Adrenal gland (tissue), 12 donors: ENCODE measurements around the gene MPC1L. TPM values are rescaled to one million over a fixed set of nuclear protein-coding genes. Genes with fewer than 3 reads are reported as not detected.
A peak's percentile ranks its signal among the peaks of the same experiment; 100 is the strongest.

Source experiments
- DNase-seq, 7 donors: peaks; one replicate each; pipeline ENCODE4 v3.0.0-alpha.2; 2019 to 2020
- H3K27ac ChIP-seq, 5 donors: fragments of 200-600 bp; sonication (generic) in 4 of 5; 1 replicate in 3 of 5; 2 replicates in 2 of 5; pipeline versions ENCODE4 v1.5.1 to v1.8.0; 2016 to 2020; ENCODE audit warnings: mild to moderate bottlenecking in 1 of 5
- H3K27me3 ChIP-seq: fragments of 200-600 bp; 2 replicates; pipeline ENCODE4 v1.8.0; 2021
- H3K36me3 ChIP-seq, 2 donors: fragments of 200-600 bp; replicated peaks in 1 of 2; 1 replicate in 1 of 2; 2 replicates in 1 of 2; pipeline versions ENCODE4 v1.5.1 to v1.8.0; 2018 to 2022
- H3K4me1 ChIP-seq, 2 donors: fragments of 200-600 bp; replicated peaks in 1 of 2; 1 replicate in 1 of 2; 2 replicates in 1 of 2; pipeline versions ENCODE4 v1.5.1 to v1.8.0; 2018 to 2021
- H3K4me3 ChIP-seq, 4 donors: fragments of 200-600 bp; sonication (generic) in 3 of 4; one replicate each; pipeline ENCODE4 v1.5.1; 2016 to 2018
- H3K9me3 ChIP-seq, 3 donors: fragments of 200-600 bp; sonication (generic) in 1 of 3; replicated peaks in 1 of 3; 1 replicate in 2 of 3; 2 replicates in 1 of 3; pipeline versions ENCODE4 v1.5.1 to v1.8.0; 2016 to 2021
- CTCF ChIP-seq, 6 experiments: fragments of 450-650 bp in 4 of 6; fragments of 200-600 bp in 2 of 6; sonication (generic) in 1 of 6; IDR thresholded peaks; 1 replicate in 5 of 6; 2 replicates in 1 of 6; pipeline versions ENCODE4 v1.5.1 to v1.8.0; 2016 to 2021; ENCODE audit warnings: antibody characterized with exemption in 6 of 6, mild to moderate bottlenecking in 2 of 6, moderate library complexity in 1 of 6
- POLR2A ChIP-seq, 2 donors: fragments of 450-650 bp; IDR thresholded peaks; one replicate each; pipeline ENCODE4 v1.6.1; 2017; ENCODE audit warnings: antibody characterized with exemption in 2 of 2, mild to moderate bottlenecking in 2 of 2, moderate library complexity in 1 of 2
- WGBS, 4 donors: extraction: QIAGEN DNeasy Blood & Tissue Kit in 2 of 4; methylation state at CpG; one replicate each; pipeline versions ENCODE4 v1.1.5 to v1.1.7; 2013 to 2017; 5-methylcytosine and 5-hydroxymethylcytosine counted together
- intact Hi-C, 2 donors: fragments of 100-400 bp; cut with DNase I; formaldehyde crosslinking; loops; one replicate each; pipeline versions ENCODE4 v1.14.1 to v1.15.0; 2022 to 2023
- polyA plus RNA-seq, 3 donors: library from polyadenylated mRNA; stranded (reverse); fragments of 200-250 nt in 2 of 3; fragments of 350-450 nt in 1 of 3; fragmentation: Illumina TruSeq in 1 of 3; extraction: RNeasy Lipid Tissue Mini Kit (QIAGEN cat#74804) in 1 of 3; gene quantifications; one replicate each; pipeline ENCODE4 v1.2.3, GENCODE V29; 2013 to 2014
- total RNA-seq, 9 donors: library from RNA; depleted of rRNA in 4 of 9; stranded (reverse); fragments of >200 nt in 4 of 9; fragments of 120-200 nt in 1 of 9; fragmentation: NEBNext Ultra II Directional in 1 of 9; extraction: Animal tissue kit (Norgen Biotek cat#: 25700) in 1 of 9; gene quantifications; one replicate each; pipeline versions ENCODE4 v1.1.0 to v1.2.4, GENCODE V29; 2013 to 2023
- donor health status: healthy with polysubstance abuse.
- donor health status: Bipolar disorder and iron deficiency.
- donor health status: DM: yes; HTN: yes; CAD: no.
- donor health status: DM: no; HTN: no; CAD: no.
- donor health status: DM: no; HTN: no; CAD: no.
- donor health status: DM: yes; HTN: yes; CAD: no.

MPC1L gene
- total and polyA plus RNA-seq, 12 donors, result not detected

GRCh38 chrX:40578039-40578695 is 45.1 kb upstream of the MPC1L start:
- H3K4me1 ChIP-seq, result peaks cover 0 to 8% of the 10 kb centered on the region in 2 donors
- H3K4me3 ChIP-seq, result no peak overlapping the region
- TF ChIP-seq CTCF (IDR thresholded peaks at IDR 0.05) (no peak), POLR2A (IDR thresholded peaks at IDR 0.05) (no peak)
- WGBS, 4 donors, result 44 to 63% (median 56%) methylated on average over 2 to 7 of the region's 7 CpGs
- no peak for DNase-seq
- no peaks in the 10 kb centered on the region for H3K9me3 ChIP-seq
- peaks cover 5% of the 10 kb centered on the region for H3K27me3 ChIP-seq
- H3K36me3 ChIP-seq, result no peaks in the 10 kb centered on the region
- intact Hi-C loops, result no loop called here
- peak overlapping the region in 2 of 5 donors; percentile 31 to 38 for H3K27ac ChIP-seq

GRCh38 chrX:40579141-40579540 is 44.1 kb upstream of the MPC1L start:
- no peak for TF ChIP-seq CTCF (IDR thresholded peaks at IDR 0.05)
- TF ChIP-seq POLR2A (IDR thresholded peaks at IDR 0.05), result no peak
- H3K4me1 ChIP-seq, result peaks cover 0 to 8% of the 10 kb centered on the region in 2 donors
- no peak for DNase-seq
- peaks cover 9% of the 10 kb centered on the region for H3K27me3 ChIP-seq
- intact Hi-C loops, result no loop called here
- H3K9me3 ChIP-seq, result no peaks in the 10 kb centered on the region
- peak overlapping the region in 2 of 5 donors; percentile 31 to 89 for H3K27ac ChIP-seq
- H3K36me3 ChIP-seq, result no peaks in the 10 kb centered on the region
- no peak overlapping the region for H3K4me3 ChIP-seq
- 66 to 76% (median 71%) methylated on average over 3 of the region's 3 CpGs for WGBS, 4 donors

GRCh38 chrX:40579900-40580536 is 43.2 kb upstream of the MPC1L start:
- Histone ChIP-seq H3K4me1 (peaks cover 0 to 8% of the 10 kb centered on the region in 2 donors), H3K27me3 (peaks cover 9% of the 10 kb centered on the region), H3K27ac (peak overlapping the region; percentile 53 to 95 (median 92)), H3K36me3 (no peaks in the 10 kb centered on the region), H3K9me3 (no peaks in the 10 kb centered on the region), H3K4me3 (peak overlapping the region in 3 of 4 donors; percentile 48 to 67 (median 67))
- WGBS, 4 donors, result 10 to 26% (median 18%) methylated on average over 8 to 12 of the region's 12 CpGs
- no peak for DNase-seq
- intact Hi-C loops, result no loop called here
- no peak for TF ChIP-seq CTCF (IDR thresholded peaks at IDR 0.05)
- no peak for TF ChIP-seq POLR2A (IDR thresholded peaks at IDR 0.05)

- WGBS, 4 donors, result 0 to 49% (median 26%) methylated on average over 26 to 86 of the region's 89 CpGs; no CpG with 5 or more reads in 1 of the 4 donors
- Histone ChIP-seq H3K9me3 (no peaks in the 10 kb centered on the region), H3K27ac (peak within 1 kb of the TSS; percentile 60 to 95 (median 92)), H3K36me3 (no peaks in the 10 kb centered on the region), H3K27me3 (peaks cover 9% of the 10 kb centered on the region), H3K4me3 (peak within 1 kb of the TSS in 3 of 4 donors; percentile 48 to 67 (median 67)), H3K4me1 (peaks cover 0 to 8% of the 10 kb centered on the region in 2 donors)
- intact Hi-C loops, result no loop called here
- peak; percentile 92 to 97 (median 94) for DNase-seq
- TF ChIP-seq POLR2A (IDR thresholded peaks at IDR 0.05) (peak; percentile 85 to 95), CTCF (IDR thresholded peaks at IDR 0.05) (no peak)
Measured at GRCh38 chrX:40580537-40581335, 42.5 kb upstream of the MPC1L start, which contains the start of gene ATP6AP2. Gene ATP6AP2, plus strand, starts transcription at chrX:40580970. Its CDS starts 96 bp downstream, at chrX:40581066.
